HCEC 1CT (cell line): ENCODE measurements around the gene RBM47.
"Not testable (repeated sequence)": the region's sequence is repeated elsewhere in the genome, so short reads cannot be mapped to it uniquely, and the experiment has no call there.

ENCODE experiments used
- DNase-seq: peaks from one replicate; pipeline ENCODE4 v3.0.0-alpha.2; 2017

RBM47 gene

DNA sequence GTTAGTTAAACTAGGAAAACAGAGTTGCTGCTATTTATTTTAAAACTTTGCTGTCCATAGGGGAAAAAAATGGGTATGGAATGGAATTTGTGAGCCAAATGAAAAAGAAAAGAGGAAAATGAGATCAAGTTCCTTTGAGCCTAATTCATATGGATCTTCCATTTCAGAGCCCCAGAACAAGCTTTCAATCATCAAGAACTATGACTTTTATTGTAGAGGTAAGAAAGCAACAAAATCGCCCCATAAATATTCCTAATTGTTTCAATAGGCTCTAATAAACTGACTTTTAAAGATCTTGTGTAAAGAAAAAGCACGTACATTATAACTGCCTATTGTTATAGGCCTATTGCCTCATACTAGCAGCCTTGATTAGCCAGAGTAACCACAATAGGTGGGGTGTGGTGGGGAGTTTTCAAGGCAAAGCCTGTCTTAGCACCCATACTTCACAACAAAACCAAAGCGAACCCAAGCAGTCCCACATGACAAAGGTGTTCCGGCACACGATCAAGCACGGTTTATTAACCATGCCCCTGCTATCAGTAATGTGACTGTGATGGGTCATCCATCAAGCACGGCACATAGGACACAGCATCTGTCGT lies 44.4 kb downstream of the RBM47 start:
- no peak for DNase-seq

DNA sequence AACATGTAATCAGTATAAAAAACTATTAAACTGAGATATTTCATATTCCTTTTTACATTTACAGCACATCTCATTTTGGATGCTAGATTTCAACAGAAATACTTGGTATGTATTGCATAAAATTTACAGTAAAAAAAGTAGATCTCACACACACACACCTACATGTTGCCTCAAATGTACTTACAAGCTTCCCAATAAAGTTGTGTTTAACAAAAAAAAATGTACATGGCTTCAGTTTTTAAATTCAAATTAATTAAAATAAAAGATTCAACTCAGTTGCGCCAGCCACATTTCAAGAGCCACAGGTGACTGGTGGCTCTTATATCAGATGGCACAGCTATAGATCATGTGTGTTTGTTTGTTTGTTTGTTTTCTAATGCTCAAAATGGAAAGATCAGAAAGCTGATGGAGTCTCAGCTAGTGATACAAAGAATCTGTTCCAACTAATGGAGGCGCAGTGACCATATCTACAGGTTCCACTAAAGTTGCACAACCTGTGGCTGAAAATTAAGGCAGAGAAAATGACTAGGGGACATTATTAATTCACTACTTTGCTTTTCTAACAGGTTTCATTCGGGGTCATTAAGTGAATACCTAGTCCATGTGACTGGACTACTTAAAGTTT lies 45.0 kb downstream of the RBM47 start:
- no peak for DNase-seq

DNA sequence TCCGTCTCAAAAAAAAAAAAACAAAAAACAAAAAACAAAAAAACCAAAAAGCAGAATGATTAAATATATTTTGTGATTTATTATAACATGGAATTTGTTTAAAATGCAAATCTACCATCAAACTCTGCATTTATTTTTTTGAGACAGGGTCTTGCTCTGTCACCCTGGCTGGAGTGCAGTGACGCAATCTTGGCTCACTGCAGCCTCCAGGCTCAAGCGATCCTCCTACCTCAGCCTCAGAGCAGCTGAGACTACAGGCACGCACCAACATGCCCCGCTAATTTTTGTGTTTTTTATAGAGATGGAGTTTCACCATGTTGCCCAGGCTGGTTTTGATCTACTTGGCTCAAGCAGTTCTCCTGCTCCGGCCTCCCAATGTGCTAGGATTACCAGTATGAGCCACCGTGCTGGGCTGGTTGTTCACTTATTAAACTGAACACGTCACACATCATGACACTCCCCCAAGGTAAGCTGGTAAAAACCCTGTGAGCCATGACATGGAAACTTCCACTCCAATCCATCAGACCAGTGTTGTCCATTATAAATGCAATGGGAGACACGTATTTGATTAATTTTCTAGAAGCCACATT lies 45.7 kb downstream of the RBM47 start:
- no peak for DNase-seq

DNA sequence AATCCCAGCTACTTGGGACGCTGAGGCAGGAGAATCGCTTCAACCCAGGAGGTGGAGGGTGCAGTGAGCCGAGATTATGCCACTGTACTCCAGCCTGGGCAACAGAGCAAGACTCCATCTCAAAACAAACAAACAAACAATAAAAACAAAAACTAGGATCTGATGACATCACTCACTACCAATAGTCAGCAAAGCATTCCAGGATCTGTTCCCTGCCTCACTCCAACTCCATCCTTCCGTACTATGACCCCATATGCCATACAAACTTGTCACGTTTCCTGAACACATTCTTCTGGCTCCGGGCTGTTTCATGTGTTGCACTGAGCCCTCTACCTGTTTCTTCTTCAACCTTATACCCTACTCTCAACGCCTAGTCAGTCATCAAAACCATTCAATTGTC lies 47.3 kb downstream of the RBM47 start:
- DNase-seq = no peak

DNA sequence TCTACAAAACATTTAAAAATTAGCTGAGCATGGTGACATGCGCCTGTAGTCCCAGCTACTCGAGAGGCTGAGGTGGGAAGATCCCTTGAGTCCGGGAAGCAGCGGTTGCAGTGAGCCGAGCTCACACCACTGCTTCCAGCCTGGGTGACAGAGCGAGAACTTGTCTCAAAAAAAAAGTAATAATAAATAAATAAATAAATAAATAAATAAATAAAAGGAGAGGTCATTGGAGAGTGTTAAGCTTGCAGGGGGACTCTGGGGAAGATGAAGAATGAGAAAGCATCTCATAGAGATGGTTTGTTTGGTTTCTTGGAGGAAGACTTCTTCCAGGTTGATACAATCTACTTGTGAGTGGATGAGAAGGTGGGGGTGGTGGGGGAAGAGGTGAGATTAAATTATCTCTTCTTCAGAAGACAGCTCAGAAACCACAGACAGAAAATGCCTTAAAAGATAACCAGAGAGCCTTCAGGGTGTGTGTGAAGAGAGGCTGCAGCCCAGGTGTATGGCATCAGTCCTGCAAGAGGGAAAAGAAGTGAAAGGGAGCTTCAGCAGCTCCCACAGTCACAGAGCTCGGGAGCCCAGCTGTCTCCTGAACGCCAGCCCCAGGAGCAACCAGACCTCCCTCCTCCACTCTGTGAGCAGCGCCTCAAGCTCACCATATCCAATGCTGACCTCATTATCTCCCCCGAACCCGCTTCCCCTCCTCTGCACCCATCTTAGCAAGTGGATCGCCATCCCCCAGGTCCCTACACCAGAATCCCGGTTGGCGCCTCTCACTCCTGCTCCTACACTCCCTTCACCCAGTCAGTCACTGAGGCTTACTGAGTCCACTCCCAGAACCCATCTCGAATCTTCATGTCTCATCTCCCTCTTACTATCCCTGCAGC lies 48.2 kb downstream of the RBM47 start:
- no peak for DNase-seq

DNA sequence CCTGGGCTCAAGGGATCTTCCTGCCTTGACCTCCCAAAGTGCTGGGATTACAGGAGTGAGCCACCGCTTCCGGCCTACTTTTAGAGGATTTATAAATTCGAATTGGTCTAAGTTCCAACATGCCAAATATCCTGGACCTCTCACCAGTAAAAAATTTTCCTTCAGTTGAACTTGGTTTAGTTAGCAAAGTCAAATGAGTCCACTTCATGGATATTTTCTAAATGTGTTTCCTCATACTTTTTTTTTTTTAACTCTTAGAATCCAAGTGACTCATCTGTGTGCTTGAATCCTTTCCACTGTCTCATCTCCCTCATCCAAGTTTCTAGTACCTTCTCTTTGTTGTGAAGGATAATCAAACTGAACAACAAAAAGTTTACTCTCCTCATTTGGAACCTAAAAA lies 49.7 kb downstream of the RBM47 start:
- peak; percentile 68 for DNase-seq

DNA sequence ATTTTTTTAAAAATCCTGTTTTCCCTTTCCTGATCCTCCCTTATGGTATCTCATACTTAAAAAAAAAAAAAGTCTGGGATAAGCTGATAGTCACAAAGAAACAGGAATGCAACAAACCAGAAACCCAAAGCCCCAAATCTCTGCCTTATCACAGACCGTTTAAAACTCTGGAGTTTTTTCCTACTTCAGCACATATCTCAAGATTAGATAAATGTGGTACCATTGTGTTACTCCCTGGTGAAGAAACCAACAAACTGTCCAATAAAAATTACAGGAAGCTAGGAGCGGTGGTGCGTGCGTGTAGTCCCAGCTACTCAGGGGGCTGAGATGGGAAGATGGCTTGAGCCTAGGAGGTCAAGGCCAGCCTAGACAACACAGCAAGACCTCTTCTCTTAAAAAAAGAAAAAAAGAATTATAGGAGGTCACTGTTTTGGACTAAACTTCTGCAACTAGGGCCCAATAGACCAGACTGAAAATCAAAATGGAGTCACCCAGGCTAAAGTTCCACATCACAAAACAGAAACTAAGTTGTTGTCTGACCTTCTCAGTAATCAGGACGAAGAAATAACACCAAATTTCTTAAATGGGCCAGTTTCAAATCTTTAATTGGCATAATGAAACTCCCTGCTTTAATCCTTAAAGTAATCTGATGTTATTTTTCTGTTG lies 51.9 kb downstream of the RBM47 start:
- DNase-seq = no peak

DNA sequence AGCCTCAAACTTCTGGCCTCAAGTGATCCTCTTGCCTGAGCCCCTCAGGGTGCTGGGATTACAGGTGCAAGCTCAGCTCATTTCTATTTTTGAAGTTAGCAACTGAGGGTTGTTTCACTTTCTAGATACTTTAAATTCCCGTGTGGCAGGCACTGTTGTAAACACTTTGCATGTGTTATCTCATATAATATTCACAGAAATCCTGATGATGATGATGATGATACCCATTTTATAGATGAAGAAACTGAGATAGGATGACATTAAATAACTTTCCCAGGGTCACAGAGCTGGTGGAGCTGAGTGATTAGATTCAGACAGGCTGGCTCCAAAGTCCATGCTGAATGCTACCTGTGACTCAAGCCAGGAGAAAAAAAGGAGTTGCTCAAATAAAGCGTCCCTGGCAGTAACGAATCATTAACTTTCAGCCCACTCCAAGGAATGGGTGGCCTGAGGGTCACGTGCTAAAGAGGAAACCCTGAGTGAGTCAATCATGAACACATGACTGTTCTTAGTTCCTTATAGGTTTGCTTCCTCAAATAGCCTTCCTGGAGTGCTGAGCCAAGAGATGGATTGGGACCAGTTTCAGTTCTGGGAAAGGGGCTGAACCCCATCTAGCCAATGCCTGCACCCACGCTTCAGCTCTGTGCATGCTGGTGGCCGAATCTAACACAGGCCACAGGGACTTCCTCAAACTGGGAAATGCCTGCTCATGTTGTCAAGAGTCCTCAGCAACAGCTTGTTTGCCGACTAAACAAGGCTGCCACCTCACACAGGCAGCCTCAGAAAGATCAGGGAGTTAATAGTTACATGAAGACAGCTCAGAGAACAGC lies 52.8 kb downstream of the RBM47 start:
- peak; percentile 78 for DNase-seq

DNA sequence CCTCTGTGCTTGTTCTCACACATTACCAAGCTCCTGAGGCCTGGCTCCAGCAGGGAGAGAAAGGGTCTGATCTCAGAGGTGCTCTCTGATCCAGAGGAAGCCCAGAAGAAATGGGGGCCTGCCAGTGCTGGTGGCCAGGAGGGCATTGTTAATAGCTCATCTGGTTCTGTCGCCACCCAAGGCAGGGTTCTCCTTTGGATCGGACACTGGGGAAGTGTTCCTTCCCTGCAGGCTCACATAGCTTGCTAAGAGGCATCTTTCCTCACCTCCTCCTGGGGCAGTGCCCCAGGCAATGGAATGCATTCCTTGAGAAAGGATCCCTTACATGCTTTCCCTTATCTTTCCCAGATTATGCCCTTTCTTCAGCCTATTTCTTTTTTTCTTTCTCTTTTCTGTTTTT lies 53.8 kb downstream of the RBM47 start:
- DNase-seq = no peak

DNA sequence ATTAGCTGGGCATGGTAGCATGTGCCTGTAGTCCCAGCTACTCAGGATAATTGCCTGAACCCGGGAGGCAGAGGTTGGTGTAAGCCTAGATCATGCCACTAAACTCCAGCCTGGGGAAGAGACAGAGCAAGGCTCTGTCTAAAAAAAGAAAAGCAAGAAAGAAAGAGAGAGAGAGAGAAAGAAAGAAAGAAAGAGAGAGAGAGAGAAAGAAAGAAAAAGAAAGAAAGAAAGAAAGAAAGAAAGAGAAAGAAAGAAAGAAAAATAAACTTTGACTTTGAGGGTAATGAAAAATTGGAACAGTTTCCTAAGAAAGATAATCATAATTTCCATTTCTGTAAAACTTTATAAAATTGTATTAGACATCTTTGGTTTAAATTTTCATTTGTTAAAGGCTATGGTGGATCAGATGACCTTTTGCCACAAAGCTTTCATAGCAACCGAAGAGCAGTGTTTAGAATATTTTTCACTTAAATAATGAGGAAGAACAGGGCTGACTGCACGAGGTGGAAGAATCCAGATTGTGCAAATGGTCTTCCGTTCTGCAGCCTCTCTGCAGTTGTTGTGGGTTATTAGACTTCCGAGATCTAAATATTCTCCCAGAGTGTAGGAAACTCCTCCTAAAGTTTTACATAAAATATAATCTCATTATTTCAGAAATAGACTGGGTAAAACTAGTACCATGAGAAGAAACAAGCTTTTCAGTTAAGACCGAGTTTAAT lies 55.9 kb downstream of the RBM47 start:
- no peak for DNase-seq

DNA sequence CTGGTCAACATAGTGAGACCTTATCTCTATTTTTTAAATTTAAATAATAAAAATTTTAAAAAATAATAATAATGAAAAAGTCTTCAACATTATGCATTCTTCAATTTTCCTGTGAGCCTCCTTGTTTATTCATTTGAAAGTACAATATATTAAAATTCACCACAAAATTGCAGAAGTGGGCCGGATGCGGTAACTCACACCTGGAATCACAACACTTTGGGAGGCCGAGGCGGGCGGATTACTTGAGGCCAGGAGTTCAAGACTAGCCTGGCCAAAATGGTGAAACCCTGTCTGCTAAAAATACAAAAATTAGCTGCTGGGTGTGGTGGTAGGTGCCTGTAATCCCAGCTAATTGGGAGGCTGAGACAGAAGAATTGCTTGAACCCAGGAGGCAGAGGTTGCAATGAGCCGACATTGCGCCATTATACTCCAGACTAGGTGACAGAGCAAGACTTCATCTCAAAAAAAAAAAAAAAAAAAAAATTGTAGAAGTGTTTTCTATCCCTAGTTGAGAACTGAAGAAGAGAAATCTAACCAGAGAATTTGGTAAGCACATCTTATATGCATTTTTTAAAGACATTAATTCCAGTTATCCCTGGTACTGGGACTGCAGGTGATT lies 56.9 kb downstream of the RBM47 start:
- no peak for DNase-seq

DNA sequence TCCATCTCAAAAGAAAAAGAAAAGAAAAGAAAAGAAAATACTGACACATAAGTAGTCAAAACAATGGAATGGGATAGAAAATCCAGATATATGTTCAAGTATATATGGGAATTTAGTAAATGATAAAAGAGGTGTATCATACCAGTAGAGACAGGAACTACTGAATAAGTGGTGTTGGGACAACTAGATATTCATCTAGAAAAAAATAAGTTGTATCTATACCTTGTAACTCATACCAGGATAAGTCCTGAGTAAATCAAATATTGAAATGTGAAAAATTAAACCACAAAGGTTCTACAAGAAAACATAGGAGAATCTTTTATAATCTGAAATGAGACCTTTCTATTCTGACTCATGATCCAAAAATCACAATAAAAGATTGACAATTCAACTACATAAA lies 58.5 kb downstream of the RBM47 start:
- no peak for DNase-seq

DNA sequence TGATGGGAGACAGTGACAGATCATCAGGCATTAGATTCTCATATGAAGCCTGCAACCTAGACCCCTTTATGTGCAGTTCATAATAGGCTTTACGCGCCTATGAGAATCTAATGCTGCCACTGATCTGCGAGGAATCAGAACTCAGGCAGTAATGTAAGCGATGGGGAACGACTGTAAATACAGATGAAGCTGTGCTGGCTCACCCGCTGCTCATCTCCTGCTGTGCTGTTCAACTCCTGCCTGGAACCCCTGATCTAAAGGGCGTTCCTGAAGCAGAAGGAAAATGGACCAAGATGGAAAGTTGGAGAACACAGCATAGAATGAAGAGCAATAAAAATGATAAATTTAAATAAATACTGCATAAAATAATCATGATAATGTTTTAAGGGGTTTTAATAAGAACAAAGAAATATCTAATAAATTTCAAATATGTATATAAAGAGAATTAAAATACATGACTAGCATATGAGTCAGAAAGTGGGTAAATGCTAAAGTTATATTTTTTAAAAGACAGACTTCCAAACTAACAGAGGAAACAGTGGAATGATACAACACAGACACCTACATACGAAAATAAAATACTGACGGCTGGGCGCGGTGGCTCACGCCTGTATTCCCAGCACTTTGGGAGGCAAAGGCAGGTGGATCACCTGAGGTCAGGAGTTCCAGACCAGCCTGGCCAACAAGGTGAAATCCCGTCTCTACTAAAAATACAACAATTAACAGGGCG lies 59.2 kb downstream of the RBM47 start:
- no peak for DNase-seq

DNA sequence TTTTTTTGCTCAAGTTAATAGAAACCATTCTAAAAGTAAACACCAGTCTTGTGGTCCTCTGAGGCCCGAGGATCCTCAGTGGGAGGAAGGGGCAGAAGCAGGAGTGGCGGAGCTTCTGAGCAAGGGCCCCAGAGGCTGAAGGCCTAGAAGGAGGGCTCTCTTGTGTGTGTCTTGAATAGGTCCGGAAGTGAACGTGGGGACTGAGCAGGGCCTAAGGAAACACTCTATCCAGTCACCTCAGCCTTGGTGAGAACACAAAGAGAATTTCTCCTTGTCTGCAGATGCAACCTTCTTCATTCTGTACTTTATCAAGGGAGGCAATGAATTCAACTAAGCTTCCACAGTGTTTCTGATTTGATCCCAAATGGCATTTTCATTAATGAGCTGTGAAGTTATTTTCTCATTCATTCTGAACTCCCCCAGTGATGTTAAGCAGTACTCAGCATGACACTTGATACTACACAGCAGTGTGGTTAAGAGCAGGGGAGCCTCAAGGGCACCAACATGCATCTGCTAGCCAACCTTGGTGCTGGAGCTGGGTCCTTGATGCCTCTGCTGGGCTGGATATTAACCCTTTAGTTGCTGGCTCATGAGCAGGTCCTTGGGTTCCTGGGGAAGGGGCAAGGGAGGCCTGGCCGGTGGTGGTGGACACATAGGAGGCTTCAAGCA lies 64.7 kb downstream of the RBM47 start:
- no peak for DNase-seq

DNA sequence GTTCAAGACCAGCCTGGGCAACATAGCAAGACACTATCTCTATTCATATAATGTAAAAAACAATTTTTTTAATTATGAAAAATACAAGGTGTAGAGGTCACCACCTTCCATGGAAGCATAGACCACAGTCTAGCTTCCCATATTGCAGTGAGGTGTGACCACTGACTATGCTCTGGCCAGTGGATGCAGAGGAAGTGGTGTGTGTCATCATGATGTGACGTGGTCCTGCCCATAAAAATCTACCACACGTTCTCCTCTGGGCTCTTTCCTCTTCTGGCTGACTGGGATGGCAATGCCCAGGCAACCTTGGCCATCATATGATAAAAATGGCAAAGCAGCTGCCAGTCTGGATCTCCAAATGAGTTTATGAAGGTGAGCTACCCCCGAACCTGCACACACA lies 65.7 kb downstream of the RBM47 start:
- peak; percentile 27 for DNase-seq

DNA sequence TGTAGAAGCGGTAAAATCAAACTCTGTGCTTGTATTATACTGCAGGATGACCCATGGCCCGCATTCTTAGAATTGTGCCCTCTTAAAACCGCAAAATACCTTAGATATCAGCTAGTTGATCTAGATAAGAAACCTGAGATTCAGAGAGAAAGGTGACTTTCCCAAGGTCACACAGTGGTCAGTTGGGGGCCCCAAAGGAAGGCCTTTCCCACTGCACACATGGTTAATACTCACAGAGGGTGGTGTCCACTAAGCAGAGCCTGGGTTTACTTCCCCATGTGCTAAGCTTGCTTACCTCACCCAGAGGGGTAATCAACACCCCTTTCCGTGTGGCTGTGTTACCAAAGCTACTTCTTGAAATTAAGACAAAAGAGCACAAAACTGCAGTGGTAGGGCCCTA lies 66.3 kb downstream of the RBM47 start:
- no peak for DNase-seq

DNA sequence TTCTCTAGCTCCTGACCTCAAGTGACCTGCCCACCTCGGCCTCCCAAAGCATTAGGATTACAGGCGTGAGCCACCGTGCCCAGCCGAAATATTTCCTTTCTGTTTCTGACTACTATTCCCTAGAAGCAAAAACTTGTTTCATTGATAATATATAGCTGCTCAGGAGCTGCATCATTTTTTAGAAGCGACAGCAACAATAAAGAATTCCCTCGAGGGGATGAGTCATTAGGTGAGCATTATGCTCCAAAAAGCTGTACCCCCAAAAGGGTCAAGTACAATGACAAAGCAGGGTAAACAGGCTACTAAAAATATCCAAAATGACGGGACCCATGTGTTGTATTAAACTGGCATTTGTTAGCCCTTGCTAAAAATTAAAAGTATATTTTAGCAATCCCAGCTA lies 67.0 kb downstream of the RBM47 start:
- peak; percentile 31 for DNase-seq

DNA sequence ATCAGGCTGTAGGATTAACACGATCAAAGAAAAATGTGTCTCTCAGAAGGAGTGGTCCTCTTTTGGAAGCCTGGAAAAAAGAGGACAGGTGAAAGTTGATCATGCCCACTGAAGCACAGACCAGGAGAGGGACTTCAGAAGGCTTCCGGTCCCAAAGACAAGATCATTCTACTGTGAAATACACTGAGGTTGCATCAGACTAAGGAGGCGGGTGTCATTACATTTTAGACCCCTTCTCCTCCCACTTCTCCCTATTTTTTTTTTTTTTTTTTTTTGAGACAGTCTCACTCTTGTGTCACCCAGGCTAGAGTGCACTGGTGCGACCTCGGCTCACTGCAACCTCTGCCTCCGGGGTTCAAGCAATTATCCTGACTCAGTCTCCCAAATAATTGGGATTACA lies 67.5 kb downstream of the RBM47 start:
- no peak for DNase-seq

DNA sequence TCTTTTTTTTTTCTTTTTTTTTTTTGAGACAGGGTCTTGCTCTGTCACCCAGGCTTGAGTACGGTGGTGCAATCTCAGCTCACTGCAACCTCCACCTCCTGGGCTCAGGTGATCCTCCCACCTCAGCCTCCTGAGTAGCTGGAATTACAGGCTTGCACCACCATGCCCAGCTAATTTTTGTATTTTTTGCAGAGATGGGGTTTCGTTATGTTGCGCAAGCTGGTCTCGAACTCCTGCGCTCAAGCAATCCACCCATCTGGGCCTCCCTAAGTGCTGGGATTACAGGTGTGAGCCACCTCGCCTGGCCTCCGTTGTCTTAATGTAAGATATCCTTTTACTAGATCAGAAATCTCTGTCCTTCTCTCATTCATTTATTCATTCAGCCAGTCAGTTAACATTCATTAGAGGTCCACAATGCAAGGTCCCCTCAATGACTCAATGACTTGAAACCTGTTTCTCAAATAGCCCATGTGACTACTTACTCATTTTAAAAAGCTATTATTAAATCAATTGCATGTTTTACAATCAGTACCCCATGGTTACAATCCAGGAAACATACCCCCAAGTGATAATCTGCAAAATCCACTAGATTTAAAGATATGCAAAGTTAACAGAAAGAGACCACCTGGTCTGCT lies 68.0 kb downstream of the RBM47 start:
- not testable (repeated sequence) for DNase-seq
